NCI-H146 treated with DMSO at 0.1 percent for 48 hours (cell line): ENCODE measurements around the gene ATG101.

ENCODE experiments used
- DNase-seq: peaks from one replicate; lab custom pipeline; 2025; ENCODE audit not compliant: unreplicated experiment; lab: John Stamatoyannopoulos, UW

Gene ATG101

DNA sequence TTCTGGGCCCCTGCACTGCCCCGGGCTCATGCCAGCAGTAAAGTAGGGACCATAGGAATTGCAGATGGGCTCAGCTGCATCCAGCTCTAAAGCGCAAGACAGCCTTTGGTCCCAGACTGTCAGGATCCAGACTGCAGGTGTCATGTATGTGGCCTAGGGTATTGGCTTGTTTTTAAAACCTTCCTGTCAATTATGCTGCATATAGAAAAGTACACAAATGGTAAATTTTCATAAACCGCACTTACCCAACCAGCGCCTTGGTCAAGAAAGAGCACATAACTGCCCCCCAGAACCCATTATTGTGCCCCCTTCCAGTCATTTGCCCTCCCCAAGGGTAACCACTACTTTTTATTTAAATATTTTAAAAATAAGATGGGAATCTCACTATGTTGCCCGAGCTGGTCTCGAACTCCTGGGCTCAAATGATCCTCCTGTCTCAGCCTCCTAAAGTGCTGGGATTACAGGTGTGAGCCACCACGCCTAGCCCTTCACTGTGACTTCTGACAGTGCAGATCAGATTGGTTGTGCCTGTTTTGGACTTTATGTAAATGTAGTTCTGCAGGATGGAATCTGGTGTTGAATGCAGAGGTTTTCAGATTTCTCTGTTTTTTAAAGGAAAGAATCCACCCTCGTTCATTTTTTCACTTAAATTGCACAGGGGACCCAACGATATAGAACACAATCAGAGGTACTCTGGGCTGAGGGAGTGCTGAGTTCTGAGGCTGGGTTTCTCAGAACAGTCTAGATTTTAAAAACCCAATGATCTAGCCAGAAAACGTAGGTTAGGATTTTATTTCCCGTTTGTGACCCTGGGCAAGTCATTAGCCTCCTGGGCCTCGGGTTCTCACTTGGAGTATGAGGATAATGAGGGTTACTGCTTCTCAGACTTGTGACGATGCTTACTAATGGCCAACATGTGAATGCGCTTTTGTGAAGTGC is 11.9 kb upstream of the ATG101 start:
- DNase-seq = no peak

DNA sequence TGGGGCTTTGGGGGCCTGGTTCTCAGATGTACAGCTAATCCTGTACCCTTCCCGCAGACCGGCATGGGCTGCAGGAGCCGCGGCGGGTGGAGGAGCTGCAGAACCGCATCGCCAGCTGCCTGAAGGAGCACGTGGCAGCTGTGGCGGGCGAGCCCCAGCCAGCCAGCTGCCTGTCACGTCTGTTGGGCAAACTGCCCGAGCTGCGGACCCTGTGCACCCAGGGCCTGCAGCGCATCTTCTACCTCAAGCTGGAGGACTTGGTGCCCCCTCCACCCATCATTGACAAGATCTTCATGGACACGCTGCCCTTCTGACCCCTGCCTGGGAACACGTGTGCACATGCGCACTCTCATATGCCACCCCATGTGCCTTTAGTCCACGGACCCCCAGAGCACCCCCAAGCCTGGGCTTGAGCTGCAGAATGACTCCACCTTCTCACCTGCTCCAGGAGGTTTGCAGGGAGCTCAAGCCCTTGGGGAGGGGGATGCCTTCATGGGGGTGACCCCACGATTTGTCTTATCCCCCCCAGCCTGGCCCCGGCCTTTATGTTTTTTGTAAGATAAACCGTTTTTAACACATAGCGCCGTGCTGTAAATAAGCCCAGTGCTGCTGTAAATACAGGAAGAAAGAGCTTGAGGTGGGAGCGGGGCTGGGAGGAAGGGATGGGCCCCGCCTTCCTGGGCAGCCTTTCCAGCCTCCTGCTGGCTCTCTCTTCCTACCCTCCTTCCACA is 11.0 kb upstream of the ATG101 start:
- DNase-seq = no peak

DNA sequence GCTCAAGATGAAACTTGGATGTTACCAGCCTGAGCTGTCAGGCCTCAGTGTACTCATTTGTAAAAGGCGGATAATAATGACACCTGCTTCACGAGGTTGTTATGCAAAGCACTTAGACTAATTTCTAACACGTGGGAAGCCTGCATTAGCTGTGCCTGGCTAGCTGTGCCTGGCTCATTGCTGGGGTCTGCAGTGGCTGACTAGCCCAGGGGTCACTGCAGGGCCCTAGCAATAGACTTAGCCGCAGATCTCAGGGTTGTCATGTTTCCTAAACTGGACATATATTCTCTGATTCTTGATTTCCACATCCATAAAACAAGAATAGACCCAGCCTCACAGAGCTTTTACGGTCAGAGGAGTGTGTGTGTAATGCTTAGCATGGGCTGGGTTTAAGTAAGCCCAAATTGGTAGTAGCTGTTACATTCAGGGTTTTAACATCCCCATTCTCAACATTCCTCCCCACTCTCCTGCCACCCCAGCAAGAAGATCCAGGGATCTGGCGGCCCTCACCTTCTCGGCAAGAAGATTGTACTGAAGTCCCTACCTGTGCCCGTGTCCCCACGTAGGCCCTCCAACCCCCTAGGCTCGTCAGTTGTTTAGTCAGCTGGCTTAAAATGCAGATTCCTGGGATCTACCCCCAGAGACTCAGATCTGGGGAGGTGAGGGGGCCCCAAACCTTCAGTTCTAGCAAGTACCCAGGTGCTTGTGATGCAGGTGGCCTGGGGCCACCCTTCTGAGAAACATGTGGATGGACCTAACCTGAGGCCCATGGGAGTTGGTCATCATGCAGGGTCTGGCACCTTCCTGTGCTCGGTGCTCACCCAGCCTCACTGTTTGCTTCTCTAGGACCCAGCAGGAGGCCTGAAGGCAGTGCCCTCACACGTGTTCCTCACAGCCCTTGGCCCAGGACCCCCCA is 9.9 kb upstream of the ATG101 start:
- no peak for DNase-seq

DNA sequence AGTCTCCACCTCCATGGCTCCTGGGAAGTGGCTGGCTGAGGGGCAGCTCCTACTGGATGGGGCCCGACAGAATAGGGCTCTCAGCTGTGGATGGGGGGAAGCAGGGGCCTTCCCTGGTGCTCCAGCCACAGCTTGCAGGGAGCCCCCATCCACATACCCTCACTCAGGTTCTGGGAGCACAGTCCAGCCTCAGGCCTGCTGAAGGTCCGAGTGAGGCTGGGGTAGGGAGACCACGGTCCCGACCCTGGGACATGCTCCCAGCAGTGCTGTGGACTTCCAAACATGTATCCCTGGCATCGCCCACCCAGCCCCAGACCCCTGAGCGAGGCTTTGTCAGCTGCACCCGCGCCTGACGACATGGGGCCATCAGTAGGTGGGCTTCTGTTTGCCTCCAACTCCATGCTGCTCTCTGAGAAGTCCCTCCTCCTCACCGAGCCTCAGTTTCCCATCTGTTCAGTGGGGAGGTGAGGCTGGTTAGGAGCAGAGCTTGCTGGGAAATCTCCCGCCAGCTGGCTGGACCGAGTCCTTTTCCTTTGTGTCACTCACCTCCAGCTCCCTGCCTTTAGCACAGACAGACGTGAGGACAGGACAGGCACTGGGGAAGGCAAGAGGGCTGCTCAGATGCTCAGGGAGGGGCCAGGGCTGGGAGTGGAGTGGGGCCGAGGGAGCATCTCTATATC is 9.1 kb upstream of the ATG101 start:
- no peak for DNase-seq

DNA sequence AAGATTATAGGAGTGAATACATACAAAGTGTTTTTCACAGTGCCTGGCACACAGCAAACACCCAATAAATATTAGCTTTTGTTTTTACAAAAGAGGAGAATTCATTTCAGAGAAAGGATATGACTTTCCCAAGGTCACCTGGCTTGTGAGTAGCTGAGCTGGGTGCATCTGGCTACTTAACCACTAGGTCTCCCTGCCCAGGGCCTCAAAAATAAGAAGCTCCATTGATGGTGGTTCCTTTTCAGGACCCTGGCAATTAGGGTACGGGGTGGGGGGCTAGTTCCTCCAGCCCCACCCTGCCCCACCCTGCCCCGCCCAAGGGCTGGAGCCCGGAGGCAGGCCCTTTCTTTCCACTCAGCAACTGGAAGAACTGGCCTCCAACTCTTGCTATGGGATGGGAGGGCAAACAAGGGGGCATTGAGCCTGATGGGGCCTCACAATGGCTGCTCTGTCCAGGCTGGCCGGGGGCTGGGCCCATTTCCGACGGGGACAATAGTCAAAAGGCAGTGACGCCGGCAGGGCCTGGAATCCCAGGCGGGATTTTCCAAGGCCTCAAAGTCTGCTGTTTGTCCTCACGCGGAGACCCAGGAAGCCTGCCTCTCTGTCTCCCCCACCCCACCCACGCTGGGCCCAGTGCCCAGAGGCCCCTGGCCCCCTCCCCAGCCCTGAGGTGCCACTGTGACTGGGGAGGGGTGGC is 8.2 kb upstream of the ATG101 start:
- no peak for DNase-seq

DNA sequence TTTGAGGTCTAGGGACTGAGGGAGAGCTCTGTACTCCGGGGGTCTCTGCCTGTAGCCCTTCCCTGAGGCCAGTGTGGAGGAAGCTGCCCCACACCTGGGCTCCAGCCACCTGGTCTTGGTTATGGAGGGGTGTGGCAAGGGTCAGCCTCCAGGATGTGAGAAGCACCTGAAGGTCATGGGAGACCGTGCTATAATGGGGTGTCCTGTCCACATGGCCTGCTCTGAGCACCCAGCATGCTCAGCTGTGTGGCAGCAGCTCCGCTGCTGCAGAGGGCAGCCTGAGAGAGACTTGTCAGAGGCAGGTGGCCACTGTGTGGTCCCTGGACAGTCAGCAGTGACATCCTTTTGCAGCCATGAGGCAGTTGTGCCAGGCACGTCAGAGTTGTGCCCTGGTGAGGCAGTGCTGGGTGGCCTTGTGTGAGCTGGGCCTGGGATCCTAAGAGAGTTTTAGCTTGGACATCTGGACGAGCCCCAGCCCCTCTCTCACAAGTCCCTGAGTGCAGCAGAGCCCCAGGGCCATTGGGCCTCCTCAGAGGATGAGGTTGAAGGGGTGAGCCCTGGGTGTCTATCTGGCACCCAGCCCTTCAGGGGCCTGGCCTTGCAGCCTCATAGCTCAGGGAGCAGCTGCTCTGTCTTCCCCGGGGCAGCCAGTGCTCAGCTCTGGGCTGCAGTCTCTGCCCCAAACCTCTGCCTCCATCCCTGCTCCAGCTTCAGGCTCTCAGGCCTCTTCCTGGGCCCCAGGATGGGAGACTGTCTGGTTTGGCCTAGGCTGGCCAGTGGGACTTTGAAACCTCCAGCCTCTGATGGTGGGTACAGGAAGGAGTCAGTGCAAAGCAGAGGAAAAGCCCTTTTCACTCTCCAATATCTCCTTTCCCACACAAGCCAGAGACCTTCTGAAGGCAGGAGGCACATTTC is 7.4 kb upstream of the ATG101 start:
- no peak for DNase-seq

DNA sequence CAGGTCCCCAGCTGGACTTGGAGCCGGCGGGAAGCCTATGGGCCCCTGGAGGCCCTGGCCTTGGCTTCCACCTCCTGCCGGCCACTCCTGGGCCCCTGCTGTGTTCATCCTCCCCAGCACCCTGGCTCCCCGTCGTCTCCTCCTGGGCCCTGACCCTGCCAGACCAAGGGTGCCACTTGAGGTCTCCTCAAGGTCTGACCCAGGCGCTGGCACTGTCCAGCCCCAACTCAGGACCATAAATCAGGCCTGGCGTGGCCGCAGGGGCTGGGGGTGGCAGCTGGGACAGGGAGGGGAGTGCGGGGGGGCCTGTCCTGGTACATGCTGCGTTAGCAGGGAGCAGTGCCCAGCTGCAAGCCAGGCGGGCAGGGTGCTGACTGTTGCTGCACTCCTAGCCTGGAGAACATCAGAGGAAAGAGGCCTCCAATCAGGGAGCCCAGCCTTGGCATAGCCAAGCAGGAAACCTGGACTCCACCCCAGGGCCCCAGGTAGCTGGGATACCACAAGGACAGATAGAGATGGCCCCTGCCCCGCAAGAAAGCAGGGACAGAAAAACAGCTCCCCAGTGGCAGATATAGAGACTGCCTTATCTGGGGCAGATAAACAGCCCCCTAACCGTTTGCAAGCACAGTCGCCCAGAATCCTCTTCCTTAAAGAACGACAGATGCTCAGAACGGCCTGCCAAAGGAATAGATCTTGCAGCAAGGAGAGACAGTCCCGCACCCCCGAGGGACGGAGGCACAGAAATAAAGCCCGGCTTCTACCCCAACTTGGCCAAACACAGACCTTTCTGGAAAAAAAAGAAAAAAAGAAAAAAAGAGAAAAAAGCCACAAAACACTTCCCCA is 6.5 kb upstream of the ATG101 start:
- no peak for DNase-seq

DNA sequence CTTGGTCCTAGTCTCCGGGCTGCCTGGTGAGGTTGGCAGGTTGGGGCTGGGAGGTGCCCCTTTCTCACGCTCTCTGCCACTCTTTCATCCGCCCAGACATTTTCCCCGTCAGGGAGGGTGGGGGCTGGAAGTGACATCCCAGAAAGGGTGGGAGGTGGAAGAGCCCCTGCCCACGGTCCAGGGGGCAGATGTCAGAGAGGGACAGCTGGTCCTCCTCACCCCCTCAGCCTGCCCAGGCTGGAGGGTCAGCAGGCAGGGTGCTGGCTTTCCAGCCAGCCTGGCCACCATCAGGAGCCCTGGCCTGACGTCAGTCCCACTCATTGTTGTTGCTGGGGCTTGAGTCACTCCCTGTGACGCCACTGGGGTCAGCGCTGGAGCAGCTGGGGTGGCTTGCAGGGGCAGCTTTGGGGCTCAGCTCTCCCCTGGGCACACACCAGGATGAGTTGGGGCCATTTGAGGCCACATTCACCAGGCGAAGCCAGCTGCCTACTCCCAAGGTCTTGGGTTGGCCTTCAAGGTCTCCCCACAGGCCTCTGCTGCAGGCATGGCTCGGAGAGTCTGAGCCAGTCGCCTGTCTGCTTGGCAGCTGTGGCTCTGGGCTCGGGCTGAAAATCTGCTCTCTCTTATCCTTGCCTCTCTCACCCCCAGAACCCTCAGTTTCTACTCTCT is 5.7 kb upstream of the ATG101 start:
- DNase-seq = no peak

DNA sequence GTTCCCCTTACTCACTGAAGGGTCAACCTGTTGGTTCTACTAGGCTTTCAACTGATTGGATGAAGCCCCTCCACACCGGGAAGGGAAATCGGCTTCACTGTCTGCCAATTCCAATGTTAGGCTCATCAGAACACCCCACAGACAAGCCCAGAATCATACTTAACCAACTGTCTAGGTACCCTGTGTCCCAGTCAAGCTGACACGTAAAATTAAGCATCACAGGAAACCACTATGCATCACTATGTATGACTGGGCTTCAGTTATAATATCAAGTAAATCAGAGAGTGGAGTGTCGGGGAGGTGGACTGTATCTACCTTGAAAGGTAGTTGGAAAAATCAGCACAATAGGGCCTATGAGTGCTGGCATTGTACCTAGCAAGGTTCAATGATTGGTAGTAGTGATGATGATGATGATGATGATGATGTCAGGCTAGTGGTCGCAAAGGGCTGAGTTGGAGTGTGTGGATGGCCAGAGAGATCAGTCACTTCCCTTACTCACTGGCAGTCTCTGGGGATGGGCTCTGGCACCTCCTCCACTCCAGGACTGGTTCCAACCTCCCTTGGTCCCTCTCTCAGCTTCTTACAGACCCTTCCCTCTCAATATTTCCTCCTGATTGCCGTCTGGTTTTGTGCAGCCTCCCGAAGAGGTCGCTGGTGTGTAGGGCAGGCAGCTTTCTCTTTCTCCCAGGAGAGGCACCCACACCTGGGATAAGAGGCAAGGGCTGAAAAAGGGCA is 3.3 kb upstream of the ATG101 start:
- DNase-seq = no peak

DNA sequence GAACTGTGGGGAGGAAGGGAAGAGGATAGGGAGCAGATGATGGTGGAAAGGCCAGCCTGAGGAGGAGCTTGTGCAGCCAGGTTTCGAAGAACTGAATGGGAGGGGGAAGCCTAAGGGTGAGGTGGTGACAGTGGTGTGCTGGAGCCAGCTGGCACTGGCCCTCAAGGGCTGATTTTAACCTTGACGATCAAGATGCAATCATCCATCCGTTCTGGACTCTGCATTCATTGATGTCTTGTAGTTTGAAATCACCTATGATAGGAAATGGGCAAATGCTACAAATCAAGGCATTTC is 2.8 kb upstream of the ATG101 start:
- no peak for DNase-seq

DNA sequence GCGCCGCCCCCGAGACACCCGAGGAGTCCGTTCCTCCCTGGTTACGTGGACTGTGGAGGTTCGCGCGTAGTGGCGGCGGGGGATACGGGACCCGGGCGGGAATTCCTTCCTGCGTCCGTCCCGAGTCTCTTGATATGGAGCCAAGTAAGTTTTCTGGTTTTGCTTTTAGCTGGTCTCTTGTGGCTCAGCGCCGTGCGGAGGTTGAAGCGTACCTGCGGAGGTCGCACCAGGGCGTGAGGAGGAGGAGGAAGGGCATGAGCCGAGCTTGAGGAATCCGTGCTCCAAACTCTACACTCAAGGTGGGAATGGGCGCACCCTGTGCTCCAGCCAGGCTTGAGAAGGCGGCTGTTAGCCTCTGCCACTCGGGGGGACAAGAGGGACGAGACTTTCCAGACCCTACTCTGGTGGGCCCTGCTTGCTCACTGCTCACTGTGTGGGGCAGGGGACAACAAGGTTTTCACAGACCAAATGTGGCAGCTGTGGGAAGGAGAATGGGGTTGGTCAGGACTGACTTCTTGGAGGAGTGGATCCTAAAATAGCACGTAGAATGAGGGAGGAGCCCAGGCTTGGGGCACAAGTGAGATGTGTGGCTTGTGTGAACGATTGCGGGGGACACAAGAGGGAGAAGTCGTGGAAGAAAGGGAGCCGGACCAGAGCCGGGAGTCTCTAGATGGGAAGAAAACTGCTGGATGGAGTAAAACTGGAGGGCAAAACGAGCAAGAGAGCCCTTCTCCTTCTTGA is 577 bp downstream of the ATG101 start:
- DNase-seq = no peak

DNA sequence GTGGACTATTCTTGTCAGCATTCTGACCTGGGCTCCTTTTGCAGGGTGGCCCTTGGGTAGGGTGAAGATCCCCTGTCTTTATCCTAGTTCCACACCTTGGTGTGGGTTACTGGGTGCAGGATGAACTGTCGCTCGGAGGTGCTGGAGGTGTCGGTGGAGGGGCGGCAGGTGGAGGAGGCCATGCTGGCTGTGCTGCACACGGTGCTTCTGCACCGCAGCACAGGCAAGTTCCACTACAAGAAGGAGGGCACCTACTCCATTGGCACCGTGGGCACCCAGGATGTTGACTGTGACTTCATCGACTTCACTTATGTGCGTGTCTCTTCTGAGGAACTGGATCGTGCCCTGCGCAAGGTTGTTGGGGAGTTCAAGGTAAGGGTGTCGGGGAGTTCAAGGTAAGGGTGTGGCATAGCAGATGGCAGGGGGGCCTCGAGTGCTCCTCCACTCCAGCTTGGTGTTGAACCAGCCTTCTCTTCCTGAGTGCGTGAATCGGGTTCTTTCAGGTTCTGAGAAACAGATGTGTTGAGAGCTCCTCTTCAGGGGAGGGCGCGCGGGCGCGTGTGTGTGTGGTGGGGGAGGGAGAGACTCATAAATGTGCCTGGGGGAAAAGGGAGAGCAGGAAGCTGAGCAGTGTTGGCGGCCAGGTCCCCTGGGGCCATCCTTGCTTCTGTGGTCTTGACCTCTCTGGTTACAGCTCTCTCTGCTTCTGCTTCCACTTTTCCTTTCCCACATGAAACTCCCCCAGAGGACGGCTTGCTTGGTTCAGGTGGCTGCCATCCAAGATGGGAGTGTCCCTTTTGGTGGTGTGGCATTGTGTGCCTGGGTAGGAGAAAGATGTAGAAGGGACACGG is 4.0 kb downstream of the ATG101 start:
- no peak for DNase-seq

DNA sequence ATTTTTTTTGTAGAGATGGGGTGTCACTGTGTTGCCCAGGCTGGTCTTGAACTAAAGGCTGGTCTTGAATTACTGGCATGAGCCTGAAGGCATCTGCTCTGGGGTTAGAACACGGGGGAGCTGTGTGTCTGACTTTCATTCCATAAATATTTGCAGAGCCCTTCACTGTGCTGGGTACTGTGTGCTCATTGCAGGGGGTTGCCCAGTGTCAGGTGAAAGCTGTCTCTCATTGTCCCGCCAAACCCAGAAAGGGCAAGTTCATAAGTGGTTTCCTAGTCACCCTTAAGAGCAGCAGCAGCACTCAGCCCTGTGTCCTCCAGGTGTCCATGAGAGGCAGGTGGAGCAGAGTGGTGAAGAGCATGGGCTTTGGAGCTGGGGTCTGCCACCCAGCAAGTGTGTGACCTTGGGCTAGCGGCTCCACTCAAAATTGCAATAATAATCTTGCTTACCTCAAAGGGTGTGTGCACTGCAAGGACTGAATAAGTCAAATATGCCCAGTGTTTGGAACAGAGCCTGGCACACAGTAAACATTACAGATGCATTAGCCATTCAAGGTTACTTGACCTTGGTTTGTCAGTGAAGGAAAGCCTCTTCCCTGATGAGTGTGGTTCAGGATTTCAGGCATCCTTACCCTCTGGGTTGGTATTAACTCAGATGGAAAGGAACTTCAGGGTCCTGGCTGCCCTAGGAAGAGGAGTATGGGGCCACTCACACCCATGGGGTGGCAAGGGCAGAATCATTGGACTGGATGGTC is 5.4 kb downstream of the ATG101 start:
- DNase-seq = no peak

DNA sequence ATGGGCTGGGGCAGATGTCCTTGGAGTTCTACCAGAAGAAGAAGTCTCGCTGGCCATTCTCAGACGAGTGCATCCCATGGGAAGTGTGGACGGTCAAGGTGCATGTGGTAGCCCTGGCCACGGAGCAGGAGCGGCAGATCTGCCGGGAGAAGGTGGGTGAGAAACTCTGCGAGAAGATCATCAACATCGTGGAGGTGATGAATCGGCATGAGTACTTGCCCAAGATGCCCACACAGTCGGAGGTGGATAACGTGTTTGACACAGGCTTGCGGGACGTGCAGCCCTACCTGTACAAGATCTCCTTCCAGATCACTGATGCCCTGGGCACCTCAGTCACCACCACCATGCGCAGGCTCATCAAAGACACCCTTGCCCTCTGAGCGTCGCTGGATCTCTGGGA is 7.0 kb downstream of the ATG101 start:
- no peak for DNase-seq

DNA sequence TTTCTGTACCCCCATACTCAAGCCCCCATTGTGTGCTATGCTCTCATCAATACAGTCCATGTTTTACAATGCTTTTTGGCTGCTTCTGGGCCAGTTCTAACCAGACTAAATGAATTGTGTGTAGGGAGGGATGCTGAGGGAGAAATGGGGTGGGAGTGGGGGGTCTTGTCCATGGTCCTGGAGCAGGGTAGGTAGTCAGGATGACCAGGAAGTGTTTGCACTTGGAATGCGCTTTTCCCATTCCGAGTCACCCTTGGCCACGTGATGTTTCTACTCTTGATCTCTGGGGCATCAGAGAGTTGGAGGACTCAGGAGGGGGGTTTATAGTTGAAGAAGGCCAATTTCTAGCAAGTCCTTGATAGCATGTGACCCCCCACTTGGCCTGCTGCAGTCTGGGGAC is 8.5 kb downstream of the ATG101 start:
- no peak for DNase-seq
